GM18873 (cell line): Measurements from ENCODE around the gene DCPS.
A peak's percentile ranks its signal among the peaks of the same experiment; 100 is the strongest.
"Not testable (repeated sequence)": the region's sequence is repeated elsewhere in the genome, so short reads cannot be mapped to it uniquely, and the experiment has no call there.

Source experiments
- ATAC-seq: cut with Tn5 transposase; IDR thresholded peaks from one replicate; pipeline ENCODE4 v1.9.1; 2021; ENCODE audit warnings: mild to moderate bottlenecking, moderate library complexity, moderate number of reproducible peaks; ENCODE audit not compliant: unreplicated experiment, low FRiP score

DCPS gene

DNA sequence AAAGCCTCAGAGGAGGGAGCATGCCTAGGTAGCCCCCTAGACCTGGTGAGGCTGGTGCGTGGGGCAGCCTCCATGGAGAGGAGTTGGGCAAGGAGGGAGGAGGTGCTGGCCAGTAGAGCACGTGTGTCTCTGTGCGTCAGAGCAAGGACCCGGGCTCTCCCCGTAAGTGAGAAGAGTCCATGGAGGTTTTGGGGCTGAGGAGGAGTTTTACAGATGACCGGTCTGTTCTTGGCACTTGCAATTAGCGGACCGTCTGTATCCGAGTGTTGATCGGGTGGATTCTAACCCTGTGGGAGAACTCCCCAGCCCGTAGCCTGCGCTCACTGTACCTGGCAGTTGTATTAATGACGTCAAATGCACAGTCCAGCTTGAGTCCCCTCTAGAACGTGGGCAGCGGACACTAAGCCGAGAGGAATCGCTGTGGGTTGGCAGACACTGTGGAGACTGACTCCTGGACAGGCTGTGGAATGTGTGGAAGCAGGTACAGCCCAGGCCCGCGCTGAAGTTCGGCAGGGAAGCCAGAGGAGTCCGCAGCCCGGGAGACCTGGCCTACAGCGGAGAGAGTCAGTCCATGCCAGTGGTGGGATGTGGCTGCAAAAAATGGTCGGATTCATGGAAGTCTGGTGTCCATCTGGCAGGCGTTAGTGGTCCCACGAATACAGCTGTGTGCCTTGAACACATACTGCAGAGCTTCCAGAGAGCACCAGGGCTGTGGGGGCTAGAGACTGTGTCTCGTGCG is 70.9 kb downstream of the DCPS start:
- ATAC-seq, result not testable (repeated sequence)

DNA sequence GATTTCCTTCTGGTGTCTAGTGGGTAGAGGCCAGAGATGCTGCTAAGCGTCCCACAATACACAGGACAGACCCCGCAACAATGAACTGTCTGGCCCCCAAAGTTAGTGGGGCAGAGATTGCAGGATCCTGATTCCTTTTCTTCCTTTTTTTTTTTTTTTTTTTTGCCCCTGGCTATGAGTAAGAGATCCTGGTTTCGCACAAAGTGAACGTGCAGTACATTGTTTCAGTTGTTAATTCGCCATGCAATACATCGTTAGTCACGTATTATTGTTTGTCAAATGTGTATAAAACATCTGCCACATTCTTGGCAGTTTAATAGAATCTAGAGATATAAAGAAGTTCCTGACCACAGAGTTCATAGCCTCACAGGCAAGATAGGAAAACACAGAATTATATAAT is 71.9 kb downstream of the DCPS start:
- ATAC-seq, result no peak

DNA sequence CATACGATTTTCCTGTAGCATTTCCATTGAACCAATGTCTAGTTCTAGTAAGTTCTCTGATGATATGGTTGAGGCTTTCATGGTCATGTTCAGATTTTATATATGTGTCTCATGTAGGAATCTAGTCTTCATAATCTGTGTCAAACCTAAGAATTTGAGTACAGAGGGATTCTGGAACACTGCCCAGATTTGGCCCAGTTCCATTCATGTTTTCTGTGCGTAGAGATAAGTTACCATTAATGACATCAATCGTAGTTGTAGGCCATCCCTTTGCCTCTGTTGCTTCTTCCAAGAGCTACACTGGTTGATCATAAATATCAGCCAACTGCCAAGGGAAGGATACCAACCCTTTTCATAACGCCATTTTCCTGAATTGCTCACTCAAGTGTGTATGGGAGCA is 74.9 kb downstream of the DCPS start:
- ATAC-seq, result no peak

- no peak for ATAC-seq
These were observed 77.0 kb downstream of the DCPS start for GRCh38 chr11:126380909-126381308.

DNA sequence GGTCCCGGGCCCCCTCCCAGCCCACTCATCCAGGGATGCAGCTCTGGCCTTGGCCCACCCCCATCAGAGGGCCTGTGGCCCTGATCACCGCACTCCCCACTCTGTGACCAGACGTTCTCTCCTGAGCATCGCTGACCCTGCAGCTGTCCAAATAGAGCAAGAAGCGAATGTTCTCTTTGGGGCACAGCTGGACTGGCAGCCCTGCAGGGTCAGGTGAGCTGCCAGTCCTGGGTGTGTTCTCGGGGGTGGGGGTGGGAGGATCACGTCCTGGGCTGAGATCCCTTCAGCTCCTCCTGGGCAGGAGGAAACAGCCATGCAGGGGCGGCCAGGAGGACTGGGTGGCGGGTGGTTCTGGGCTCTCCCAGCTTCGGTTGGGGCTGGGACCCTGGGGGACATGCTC is 78.1 kb downstream of the DCPS start:
- ATAC-seq, result not testable (repeated sequence)

DNA sequence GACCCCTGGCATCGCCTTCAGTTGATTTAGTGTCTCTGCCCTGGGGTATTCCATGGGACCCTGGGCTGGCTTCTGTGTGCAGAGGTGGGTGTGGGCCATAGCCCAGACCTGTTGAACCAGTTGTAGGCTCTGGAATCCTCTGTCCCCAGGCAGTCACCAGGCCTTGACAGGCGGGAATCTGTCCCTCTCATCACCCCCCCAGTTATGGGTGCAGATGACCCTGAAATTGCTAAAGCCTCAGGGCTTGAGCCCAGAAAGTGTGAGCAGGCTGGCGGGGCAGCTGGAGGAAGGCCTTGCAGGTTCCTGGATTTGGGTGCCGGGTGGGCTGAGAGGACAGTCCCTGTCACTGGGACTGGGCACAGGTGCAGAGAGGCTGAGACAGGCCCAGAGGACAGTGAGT is 78.8 kb downstream of the DCPS start:
- not testable (repeated sequence) for ATAC-seq

- no peak for ATAC-seq
These were observed 79.8 kb downstream of the DCPS start for GRCh38 chr11:126383339-126384335.

GRCh38 chr11:126384449-126385070 is 80.7 kb downstream of the DCPS start:
- no peak for ATAC-seq

GRCh38 chr11:126385991-126386728 is 82.3 kb downstream of the DCPS start:
- no peak for ATAC-seq

DNA sequence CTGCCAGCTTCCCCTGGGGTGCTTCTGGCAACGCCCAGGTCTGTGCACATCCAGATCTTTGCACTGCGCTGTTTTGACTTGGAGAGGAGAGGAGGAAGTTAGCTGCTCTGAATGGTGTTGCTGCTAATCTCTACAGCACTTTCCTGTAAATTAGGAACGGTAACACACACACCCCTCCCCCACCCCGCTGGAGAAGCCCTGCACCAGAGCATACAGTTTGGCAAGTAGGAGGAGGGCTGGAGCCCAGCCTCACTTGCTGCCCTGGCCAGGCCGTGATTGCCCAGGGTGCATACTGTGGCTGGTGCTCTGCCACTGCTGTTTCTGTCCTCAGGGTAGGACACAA is 82.8 kb downstream of the DCPS start:
- not testable (repeated sequence) for ATAC-seq

DNA sequence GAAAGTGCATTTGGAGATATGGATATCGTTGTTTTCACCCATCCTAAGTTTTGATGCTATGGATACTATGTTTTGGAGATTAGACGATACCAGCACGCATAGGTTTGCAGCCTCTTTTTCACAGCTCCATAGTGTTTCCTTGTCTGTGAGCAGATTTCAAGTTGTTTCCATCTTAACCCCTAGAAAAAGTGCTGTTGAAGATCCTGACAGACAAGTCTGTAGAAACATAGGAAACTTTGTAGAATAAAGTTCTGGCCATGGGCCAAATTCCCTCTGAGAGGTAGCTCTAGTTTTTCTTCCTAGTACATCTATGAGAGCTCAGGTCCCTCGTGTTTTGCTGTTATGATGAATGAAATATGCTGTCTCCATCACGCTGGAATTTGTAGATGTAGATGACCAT is 84.0 kb downstream of the DCPS start:
- no peak for ATAC-seq

- ATAC-seq, result no peak
These were observed 86.5 kb downstream of the DCPS start for GRCh38 chr11:126390272-126390867.

GRCh38 chr11:126391286-126391954 is 87.6 kb downstream of the DCPS start:
- no peak for ATAC-seq

- ATAC-seq, result peak; percentile 64
These were observed 88.2 kb downstream of the DCPS start for GRCh38 chr11:126391970-126392632.

DNA sequence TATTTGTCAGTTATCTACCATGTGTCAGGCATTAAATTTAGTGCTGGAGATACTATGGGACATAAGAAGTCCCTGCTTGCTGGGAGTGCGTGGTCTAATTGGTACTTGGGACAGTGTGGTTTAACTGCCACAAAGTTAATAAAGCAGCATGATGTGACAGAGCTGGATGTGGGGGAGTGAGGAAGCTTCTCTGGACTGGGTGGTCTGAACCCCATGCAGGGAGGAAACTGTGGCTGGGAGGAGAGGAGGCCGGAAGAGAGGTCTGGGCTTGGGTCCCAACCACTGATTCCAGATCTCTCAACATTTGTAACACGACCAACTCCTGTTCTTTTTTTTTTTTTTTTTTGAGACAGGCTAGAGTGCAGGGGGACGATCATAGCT is 88.8 kb downstream of the DCPS start:
- peak; percentile 11 for ATAC-seq

DNA sequence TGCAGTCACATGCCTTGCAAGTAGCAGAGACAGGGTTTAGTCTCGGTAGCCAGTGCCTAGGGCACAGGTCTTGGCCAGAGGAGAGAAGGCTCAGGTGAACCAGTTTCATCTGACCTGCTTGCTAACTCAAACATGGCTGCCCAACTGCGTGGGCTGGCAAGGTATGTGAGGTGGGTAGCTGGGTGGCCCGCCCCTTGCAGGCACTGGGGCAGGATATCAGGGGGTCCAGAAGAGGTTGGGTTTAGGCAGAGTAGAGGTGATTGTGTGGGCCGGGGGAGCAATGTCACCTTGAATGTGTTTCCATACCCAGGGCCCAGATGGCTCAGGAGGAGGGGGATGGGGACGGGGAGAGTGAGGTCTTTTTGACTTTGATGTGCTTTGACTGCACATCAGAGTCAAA is 89.3 kb downstream of the DCPS start:
- no peak for ATAC-seq

GRCh38 chr11:126394036-126394435 is 90.2 kb downstream of the DCPS start:
- ATAC-seq, result no peak

- ATAC-seq, result not testable (repeated sequence)
These were observed 90.8 kb downstream of the DCPS start for GRCh38 chr11:126394634-126395072.
